D721Med (cell line): ENCODE data around the gene PLPPR1.
"Not testable (repeated sequence)": the region's sequence is repeated elsewhere in the genome, so short reads cannot be mapped to it uniquely, and the experiment has no call there.

ENCODE experiments used
- DNase-seq: peaks from one replicate; pipeline ENCODE4 v3.0.0; 2011; ENCODE audit warnings: low spot score; ENCODE audit not compliant: insufficient read length
- FAIRE-seq: peaks from 2 replicates; lab custom pipeline; 2011; peaks lifted over from hg19 to GRCh38; lab: Jason Lieb, UNC
- CTCF ChIP-seq: IDR thresholded peaks from 2 replicates; pipeline ENCODE4 v1.5.1; 2012; ENCODE audit warnings: mild to moderate bottlenecking, control low read depth; ENCODE audit not compliant: insufficient read depth; ENCODE audit errors: missing control alignments

Gene PLPPR1

GRCh38 chr9:101268426-101268825 is 239.9 kb downstream of the PLPPR1 start:
- DNase-seq (no peak), FAIRE-seq (peak; percentile 46)
- TF ChIP-seq CTCF, result no peak

- DNase-seq, result no peak
- FAIRE-seq, result no peak
- no peak for TF ChIP-seq CTCF
Observed at GRCh38 chr9:101269591-101270283, 241.2 kb downstream of the PLPPR1 start.

GRCh38 chr9:101270302-101270701 is 241.8 kb downstream of the PLPPR1 start:
- DNase-seq (no peak), FAIRE-seq (no peak)

GRCh38 chr9:101271102-101271501 is 242.6 kb downstream of the PLPPR1 start:
- FAIRE-seq, result no peak
- TF ChIP-seq CTCF, result no peak
- DNase-seq, result no peak

More at GRCh38 chr9:101270302-101270701, 241.8 kb downstream of the PLPPR1 start:
- TF ChIP-seq CTCF, result no peak

GRCh38 chr9:101274971-101275768 is 246.6 kb downstream of the PLPPR1 start:
- no peak for TF ChIP-seq CTCF
- DNase-seq, result no peak
- FAIRE-seq, result no peak

GRCh38 chr9:101275769-101276250 is 247.3 kb downstream of the PLPPR1 start:
- FAIRE-seq, result no peak
- DNase-seq, result no peak
- TF ChIP-seq CTCF, result no peak

- not testable (repeated sequence) for DNase-seq
Observed at GRCh38 chr9:101291043-101291442, 262.5 kb downstream of the PLPPR1 start.

More at GRCh38 chr9:101291043-101291442, 262.5 kb downstream of the PLPPR1 start:
- FAIRE-seq, result not testable (repeated sequence)
